ENCODE data around the gene DLG3.
"Not testable (repeated sequence)": the region's sequence is repeated elsewhere in the genome, so short reads cannot be mapped to it uniquely, and the experiment has no call there.

DLG3 gene

DNA sequence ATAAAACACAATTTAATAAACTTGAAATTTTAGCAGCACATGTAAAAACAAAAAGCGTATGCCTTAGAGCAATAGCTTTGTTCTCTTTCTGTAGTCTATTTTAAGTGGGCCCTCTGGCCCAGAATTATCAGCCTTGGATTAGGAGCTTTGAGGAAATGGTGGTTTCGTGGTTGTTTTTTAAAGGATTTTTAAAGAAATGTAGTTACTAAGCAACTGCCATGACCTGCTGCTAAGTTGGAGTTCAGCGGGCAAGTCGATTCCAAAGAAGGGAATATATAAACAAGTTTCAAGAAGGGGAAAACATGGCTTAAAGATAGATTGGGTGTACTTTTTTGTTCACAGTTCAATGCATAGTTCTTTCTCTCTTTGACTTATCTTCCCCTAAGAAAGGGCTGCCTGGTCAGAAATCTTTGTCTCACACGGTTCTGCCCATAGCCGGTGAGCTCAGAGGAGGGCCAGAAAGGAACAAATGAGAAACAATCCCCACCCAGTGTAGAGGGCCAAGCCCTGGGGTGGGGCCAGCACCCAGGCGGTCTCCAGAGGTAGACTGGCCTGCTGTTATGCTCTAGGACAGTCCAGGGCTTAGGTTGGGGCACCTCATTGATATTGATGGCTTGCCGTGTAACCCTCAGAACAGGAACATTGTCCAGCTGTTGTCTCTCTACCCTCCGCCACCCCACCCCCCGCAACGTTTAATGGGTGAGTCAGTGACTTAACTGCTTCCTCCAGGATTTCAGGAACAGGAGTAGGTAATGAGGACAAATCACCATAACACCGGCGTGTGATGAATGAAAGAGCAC lies 32.5 kb downstream of the DLG3 start:
- DNase-seq = no peak

DNA sequence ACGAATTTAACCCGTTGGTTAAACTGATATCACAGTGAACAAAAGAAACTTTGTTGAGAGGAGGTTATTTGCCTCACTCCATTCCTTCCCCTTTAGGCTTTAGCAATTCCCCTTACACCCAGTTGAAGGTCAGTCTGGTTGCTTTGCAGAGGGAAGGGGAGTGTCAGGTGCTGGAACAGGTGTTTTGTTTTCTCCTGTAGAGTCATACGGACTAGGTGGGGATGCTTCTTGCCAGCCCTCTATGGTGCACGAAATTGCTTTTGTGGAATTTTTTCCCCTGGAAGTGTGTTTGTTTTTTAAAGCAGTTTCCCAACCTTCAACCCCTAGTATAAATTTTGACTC lies 33.1 kb downstream of the DLG3 start:
- no peak for DNase-seq

DNA sequence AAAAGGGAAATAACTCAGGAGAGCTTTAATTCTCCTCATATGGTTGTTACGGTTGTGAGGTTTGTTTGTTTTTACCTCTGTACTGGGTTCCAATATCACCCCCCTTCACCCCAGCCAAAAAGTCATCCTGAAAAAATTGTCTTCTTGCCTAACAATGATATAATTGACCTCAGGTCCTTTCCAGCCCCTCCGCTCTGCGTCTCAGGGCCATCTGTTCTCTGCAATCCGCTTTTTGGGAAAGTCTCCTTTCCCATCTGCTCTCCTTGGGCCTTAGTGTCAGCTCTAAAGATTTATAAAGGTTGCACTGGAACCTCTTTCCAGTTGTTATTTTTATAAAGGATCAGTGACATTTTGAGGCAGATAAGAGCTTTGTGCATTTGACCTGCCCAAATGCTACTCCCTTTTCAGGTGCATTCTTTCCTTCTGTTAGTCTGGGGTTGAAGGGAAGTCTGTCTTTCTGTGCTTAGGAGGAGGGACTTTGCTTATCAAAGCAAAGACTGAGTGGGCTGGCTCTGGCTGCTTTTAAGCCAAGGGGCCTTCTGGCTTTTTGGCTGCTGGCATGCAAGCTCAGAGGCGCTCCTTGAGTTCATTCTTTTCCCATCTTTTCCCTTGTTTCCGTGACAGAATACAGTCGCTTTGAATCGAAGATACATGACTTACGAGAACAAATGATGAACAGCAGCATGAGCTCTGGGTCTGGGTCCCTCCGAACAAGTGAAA lies 34.1 kb downstream of the DLG3 start:
- no peak for DNase-seq

DNA sequence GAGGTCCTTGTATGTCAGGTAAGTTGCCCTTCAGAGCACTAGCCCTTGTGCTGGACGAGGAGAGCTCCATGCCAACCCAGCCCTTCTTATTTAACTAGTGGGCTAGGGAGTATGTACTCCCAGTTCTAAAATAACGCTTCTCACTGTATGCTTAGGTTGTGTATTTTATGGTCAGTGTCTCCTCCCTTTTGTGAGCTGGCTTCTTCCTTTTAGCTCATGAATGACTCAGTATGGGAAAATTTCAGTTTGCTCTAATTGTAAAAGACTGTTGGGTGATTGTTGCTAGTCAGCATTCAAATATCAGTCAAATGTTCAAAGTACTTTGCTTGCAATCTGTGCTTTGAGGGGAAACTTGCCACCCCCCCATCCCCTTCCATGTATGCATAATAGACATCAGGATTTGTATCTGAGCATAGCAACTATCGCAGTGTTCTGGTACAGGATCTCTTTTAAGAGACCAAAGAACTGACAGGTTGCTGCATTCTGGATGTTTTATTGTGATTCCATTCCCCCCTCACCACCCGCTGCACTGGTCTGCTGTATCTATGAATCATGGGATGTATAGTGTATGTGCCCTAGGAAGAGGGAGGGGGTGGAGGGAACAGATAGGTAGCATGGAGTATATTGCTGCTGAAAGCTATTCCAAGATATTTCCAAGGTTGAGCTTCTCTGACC lies 34.7 kb downstream of the DLG3 start:
- no peak for DNase-seq

DNA sequence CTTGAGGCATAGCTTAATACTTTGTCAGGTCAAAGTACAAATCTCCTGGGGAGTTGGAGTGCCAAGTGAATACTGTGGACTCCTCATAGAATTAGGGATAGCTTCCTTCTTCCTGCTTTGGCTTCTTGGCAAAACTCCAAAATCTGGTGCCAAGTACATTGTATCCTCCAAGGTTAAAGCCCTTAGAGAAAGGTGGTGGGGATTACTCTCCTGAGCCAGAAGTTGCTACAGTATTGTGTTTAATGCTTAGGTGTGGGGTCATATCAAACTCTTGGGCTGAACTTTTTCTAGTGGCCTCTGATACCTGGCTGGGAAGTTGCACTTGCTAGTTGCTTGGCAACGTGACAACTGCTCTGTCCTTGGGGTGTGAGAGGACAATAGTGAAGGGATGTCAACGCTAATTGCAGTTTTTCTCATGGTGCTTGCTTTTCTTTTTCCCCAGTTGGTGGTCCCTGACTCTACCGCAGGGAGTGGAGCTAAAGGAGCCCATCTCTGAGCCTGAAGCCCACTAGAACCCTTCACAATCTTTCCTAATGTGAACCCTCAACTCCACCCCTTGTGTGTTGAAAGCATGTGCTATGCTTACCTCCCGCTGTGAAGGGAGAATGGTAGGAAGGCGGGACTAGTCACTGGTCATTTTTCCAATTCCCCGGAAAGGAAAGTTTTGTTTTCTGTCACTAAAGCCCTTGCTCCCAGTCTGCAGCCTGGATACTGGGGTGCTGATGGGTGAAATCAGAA lies 35.5 kb downstream of the DLG3 start:
- DNase-seq = no peak

DNA sequence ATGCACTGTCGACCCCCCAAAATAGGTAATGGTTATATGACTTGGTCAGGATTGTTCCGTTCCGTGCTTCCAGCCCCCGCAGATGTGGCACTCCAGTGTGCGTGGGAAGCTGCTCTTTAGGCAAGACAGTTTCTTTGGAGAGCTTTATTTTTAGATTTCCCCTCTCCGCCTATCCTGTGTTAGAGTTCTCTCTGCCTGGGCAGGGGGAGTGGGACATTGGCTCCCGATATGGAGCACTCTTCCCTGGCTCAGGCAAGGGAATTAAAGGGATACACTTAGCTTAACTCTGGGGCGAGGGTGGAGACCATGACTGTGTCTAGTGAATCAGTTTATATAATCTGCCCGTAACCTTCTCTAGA lies 36.0 kb downstream of the DLG3 start:
- no peak for DNase-seq

DNA sequence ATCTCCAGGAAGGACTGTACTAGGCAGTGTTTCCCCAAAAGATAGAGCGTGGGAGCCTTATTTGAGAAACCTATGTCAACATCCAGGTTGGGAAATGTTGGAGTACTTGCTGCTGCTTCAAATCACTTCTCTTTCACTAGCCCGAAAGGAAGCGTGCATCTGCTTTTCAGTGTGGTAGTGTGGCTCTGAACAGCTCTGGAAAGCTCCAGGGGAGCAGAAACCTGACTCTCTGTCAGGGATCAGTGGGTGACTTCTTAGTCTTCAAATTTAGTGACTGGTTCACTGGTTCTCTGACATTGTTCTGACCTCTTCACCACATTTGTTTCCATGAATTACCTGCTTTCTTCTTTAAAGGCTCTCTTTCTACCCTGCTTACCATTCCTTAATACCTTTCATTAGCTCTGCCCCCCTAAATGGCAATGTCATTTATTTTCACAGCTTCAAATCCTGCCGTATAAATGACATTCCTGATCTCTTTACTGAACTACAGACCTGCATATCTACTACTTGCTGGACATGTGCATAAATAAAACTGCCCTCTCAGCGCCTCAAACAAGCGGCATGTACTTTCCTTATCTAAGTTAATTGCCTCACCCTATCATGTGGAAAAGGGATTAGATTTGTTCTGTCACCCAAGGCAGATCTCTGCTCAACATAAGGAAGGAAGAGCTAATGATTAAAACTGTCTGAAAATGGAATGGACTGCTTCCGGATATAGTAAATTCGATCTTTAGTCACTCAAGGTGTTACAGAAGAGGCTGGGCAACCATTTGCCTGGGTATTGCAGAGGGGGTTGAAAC lies 37.0 kb downstream of the DLG3 start:
- DNase-seq = no peak

DNA sequence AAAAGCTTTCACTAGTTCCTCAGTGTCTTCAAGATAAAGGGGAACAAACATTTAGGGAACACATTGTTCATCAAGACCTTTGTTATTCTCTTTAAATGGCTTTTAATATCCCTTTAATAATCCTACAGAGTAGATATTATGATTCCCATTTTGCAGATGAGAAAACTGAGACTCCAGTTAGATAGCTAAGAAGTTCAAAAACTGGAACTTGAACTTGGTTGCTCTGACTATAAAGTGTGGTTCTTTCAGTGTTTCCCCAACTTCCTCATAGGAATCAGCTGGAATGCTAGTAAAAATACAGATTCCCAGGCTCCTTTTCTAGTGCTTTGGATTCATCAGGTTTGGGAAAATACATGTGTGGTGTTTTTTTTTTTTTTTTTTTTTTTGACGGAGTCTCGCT lies 37.7 kb downstream of the DLG3 start:
- DNase-seq = no peak

DNA sequence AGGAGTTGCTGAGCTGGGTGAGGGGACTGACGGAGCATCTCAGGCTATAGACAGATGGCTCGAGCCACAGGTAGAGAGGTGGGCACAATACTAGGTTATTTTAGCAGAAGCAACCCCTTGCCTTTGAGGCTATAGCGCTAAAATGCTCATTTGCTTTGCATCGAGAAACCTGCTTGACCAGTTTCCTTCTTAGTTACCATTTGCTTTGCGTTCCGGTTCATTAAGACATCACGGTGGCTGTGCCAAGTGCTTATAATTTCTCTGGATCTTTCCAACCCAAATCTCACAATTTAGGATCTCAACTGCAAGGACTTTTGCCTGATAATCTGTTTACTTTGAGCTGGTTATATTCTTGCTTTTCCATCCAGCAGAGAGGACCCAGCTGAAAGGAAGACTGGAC lies 40.8 kb downstream of the DLG3 start:
- no peak for DNase-seq

DNA sequence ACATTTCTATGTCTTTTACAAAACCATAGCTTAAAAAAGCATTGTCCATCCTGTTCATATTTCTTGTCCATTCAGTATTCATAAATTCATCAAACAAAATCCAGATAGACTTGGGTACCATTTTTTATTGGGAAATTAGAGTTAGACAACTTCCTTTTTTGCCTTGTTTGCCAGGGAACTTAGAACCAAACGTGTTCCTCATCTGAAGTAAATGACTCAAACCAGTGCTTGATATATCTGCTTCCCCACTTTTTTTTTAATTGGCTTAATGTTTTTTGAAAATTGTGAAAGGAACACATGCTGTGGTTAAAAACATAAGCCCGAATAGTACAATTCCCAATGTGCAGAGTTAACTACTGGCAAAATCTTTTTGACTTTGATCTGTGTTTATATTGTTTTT lies 44.2 kb downstream of the DLG3 start:
- no peak for DNase-seq

DNA sequence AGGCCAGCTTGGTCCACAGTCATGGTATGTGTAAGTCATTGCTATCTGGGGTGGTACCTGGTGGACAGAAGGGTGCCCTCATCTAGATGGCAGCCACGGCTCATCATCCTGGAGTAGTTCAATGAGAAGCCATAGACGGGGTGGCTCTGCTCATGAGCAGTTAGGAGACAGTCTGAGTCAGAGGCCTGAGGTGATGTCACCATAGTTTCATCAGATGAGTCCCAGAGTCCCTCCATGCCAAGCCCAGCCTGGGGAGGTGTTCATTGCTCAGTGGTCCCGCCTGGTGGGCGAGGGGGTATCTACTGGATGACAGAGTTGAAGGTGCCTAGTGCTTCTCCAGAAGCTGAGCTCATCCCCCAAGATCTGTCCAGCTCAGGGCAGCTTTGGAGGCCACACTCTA lies 49.8 kb downstream of the DLG3 start:
- no peak for DNase-seq

DNA sequence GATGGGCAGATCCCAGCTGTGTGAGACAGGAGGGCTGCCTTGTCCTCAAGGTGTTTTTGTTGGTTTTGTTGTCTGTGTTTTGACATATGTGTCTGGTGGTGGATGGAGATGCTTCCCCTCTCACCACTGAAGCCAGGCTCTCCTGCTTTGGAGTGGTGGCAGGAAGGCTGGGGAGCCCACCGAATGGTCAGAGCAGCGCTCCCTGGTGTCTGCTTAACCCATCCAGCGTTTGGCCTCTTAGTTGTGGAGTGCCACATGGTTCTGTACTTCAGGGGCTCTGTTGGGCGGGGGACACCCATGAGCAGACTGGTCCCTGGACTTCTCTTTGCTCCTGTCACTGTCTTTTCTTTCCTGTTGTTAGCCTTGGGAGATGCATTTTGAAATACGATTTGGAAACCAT lies 51.9 kb downstream of the DLG3 start:
- DNase-seq = no peak

DNA sequence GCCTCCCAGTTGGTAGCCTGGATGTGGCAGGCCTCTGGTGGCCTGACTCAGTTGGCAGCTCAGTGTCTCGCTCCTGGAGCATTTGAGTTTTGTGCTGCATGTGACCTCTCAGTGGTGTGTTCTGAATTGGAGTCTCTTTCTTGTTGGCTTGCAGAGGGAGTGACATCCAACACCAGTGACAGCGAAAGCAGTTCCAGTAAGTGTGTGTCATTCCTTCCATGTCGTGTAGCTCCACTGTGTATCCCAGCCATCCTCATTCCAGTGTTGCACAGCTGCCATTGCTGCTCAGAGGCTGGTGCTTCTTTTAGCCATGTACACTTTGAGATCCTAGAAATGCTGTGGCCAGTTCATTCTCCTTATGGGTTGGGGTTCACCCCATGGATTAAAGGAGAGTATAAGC lies 52.4 kb downstream of the DLG3 start:
- DNase-seq = no peak

DNA sequence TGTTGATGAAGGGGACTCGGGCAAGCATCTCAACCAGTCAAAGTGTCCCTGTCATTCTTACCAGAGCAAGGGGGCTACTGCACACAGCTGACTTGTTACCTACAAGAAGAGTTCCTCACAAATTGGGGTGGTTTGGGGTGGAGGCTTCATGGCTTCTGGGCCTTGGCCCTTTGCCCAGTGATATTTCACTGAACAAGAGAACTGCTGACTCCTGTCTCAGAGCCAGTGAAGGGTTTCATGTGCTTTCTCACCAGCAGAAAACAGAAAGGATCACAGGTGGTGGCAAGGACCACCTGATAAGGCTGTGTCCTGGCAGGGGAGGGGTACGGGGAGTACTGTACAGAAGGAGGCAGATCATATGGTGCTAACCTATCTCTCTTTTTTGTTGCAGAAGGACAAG lies 53.5 kb downstream of the DLG3 start:
- no peak for DNase-seq

DNA sequence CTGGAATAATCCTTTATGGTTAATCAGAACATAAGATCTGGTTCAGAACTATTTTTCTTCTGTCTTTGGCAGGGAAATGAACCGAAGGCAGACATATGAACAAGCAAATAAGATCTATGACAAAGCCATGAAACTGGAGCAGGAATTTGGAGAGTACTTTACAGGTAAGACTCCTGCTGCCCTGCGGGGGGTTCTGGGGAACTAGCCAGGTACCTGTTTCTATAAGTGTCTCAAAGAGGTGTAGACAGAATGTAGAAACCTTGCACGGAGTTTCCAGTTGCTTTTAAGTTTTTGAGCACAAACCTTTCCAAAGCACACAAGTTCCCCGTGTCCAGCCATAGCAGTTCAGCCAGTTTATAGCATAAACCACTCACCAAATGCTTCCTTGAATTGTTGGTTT lies 56.2 kb downstream of the DLG3 start:
- no peak for DNase-seq

DNA sequence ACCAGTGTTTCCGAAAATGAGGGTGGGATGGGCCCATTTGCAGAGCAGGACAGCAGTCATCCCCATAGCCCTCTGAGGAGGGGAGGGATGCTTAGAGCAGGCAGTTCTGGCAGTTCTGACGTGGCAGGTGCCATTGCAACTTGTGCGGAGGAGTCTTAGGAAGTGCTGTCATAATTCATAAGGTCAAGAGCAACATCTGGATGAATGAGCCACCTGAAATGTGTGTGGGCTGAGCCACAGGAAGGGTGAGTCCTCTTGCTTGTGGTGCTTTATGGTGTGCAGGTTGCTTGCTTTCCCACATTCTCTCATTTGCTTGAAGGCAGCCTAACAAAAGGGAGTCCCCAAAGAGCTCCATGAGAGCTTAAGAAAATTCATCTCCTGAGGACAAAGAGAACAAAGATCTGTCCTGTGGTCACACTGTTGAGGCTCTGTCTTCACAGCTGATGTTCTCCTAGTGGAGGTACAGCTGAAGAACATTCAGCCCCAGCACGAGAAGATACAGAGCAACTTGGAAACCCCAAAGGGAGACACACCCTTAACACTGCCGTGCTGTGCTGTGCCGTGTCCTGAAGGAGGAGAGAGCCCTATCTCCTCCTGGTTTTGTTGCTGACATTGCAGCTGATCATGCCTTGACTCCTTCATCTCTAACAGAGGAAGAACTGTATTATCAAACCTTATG lies 60.3 kb downstream of the DLG3 start:
- no peak for DNase-seq

DNA sequence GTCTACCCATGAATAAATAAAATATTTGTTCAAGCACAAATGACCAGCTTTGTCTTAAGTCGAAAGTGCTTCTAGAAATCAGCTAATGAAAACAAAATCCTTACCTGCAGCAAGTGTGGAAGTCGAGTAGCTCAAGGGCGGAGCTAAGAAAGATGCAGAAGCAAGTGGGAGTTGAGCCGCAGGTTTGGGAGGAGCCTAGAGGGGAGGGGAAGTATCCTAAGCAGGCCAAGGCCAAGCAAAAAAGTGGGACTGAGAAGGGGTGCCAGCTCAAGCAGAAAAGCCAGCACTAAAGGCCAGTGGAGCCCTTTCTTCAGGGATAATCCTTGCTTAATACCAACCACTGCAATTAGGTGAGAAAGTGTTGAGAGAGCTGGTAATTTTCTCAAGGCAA lies 60.8 kb downstream of the DLG3 start:
- no peak for DNase-seq

DNA sequence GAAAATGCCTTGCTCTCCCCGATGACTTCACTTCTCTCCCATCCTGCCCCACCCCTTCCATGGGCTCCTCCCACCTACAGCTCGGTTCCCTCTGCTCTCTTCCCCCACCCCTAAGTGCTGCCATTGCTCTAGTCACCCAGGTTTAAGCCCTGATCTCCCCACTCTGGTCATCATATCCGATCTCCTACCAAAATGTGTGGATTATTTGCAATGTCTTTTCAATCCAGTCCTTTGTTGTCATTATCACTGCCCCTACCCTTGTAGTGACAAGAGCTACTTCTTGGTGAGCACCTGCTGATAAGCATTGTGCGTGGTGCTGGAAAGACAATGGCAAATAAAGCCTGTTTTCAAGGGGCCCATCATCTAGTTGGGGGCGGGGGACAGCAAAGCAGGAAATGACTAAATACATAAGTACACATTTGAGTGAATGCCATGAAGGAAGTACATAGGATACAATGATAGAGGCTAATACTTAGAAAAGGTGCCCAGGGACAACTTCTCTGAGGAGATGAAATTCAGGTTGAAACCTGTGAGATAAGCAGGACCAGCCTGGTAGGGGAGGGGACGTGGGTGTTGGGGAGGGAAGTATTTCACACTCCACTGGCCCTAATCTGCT lies 63.8 kb downstream of the DLG3 start:
- no peak for DNase-seq

DNA sequence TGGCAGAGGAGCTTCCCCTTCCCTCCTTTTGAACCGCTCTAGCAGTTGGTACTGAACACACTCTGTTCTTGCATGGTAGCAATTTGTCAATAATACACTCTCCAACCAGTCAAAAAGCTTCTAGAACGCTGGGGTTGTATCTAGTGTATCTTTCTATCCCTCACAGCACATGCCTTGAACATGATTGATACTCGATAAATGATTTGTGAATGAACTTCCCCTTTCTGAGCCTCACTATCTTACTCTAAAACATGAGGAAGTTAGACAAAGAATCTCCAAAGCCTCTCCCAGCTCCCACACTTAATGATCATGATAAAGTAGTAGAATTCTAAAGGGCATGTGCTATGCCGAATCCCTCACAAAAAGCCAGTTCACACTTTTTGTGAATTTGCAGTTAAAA lies 64.4 kb downstream of the DLG3 start:
- DNase-seq = no peak

DNA sequence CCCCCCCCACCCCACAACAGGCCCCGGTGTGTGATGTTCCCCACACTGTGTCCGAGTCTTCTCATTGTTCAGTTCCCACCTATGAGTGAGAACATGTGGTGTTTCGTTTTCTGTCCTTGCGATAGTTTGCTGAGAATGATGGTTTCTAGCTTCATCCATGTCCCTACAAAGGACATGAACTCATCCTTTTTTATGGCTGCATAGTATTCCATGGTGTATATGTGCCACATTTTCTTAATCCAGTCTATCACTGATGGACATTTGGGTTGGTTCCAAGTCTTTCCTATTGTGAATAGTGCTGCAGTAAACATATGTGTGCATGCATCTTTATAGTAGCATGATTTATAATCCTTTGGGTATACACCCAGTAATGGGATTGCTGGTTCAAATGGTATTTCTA lies 70.6 kb downstream of the DLG3 start:
- DNase-seq = not testable (repeated sequence)

DNA sequence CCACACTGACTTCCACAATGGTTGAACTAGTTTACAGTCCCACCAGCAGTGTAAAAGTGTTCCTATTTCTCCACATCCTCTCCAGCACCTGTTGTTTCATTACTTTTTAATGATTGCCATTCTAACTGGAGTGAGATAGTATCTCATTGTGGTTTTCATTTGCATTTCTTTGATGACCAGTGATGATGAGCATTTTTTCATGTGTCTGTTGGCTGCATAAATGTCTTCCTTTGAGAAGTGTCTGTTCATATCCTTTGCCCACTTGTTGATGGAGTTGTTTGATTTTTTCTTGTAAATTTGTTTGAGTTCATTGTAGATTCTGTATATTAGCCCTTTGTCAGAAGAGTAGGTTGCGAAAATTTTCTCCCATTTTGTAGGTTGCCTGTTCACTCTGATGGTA lies 71.1 kb downstream of the DLG3 start:
- DNase-seq = not testable (repeated sequence)

DNA sequence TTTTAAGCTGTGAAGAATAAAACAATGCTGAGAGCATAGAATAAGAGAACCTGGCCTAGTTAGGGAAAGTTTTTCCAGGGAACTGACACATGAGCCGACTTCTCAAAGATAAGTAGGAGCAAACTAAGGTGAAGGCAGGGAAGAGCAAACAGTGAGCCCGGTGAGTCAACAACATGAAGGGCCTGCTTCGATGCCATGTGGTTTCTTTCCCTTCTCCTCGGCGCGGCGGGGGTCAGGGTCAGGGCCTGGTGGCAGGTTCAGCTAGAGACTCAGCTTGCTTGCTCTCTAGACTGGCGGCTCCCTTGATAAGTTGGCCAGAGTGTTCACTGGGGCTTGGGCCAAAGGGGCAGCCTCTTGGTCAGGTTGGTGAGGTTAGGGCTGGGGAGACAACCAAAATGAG lies 81.1 kb downstream of the DLG3 start:
- DNase-seq = no peak

All from central memory CD4-positive, alpha-beta T cell (primary cell).